Measurements from ENCODE around the gene SLC2A3.
"Not testable (repeated sequence)": the region's sequence is repeated elsewhere in the genome, so short reads cannot be mapped to it uniquely, and the experiment has no call there.

DNA sequence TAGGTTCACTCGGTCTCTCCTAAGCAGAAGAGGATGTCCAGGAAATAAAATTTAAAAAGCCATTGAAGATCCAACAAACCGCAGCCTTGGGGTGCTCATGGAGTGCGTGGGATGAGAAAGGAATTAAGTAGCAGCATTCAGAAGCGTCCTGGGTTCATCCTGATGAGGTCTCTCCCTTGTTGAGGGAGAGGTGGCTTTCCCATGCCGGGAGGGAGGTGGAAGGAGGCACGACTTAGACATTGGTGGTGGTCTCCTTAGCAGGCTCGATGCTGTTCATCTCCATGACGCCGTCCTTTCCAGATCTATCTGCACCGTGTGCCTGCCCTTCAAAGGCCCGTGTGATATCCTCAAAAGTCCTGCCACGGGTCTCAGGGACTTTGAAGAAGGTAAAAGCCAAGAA is 14.8 kb downstream of the SLC2A3 start:
- not testable (repeated sequence) for TF ChIP-seq POLR2A (IDR thresholded peaks at IDR 0.05; ENCODE audit: low read depth, low read length); EZH2 (IDR thresholded peaks at IDR 0.05; ENCODE audit: borderline replicate concordance, low read depth, low read length, severe bottlenecking); FOS (IDR thresholded peaks at IDR 0.05; ENCODE audit: borderline replicate concordance, insufficient read depth, low read length); MYC (IDR thresholded peaks at IDR 0.05; ENCODE audit: low read depth, low read length); POLR2AphosphoS5 (IDR thresholded peaks at IDR 0.05; ENCODE audit: insufficient read depth, low read depth, low read length)
- TF ChIP-seq, protein P1, sequence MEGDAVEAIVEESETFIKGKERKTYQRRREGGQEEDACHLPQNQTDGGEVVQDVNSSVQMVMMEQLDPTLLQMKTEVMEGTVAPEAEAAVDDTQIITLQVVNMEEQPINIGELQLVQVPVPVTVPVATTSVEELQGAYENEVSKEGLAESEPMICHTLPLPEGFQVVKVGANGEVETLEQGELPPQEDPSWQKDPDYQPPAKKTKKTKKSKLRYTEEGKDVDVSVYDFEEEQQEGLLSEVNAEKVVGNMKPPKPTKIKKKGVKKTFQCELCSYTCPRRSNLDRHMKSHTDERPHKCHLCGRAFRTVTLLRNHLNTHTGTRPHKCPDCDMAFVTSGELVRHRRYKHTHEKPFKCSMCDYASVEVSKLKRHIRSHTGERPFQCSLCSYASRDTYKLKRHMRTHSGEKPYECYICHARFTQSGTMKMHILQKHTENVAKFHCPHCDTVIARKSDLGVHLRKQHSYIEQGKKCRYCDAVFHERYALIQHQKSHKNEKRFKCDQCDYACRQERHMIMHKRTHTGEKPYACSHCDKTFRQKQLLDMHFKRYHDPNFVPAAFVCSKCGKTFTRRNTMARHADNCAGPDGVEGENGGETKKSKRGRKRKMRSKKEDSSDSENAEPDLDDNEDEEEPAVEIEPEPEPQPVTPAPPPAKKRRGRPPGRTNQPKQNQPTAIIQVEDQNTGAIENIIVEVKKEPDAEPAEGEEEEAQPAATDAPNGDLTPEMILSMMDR (IDR thresholded peaks at IDR 0.05; ENCODE audit: extremely low read depth in 1 of 2, insufficient read depth in 1 of 2, low read depth in 1 of 2, low read length in 2 of 2): not testable (repeated sequence)
- TF ChIP-seq, protein P2, sequence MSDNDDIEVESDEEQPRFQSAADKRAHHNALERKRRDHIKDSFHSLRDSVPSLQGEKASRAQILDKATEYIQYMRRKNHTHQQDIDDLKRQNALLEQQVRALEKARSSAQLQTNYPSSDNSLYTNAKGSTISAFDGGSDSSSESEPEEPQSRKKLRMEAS (IDR thresholded peaks at IDR 0.05; ENCODE audit: insufficient read depth, insufficient read length): not testable (repeated sequence)
